Measurements from ENCODE around the gene CBARP.
"Not testable (repeated sequence)": the region's sequence is repeated elsewhere in the genome, so short reads cannot be mapped to it uniquely, and the experiment has no call there.

CBARP gene

DNA sequence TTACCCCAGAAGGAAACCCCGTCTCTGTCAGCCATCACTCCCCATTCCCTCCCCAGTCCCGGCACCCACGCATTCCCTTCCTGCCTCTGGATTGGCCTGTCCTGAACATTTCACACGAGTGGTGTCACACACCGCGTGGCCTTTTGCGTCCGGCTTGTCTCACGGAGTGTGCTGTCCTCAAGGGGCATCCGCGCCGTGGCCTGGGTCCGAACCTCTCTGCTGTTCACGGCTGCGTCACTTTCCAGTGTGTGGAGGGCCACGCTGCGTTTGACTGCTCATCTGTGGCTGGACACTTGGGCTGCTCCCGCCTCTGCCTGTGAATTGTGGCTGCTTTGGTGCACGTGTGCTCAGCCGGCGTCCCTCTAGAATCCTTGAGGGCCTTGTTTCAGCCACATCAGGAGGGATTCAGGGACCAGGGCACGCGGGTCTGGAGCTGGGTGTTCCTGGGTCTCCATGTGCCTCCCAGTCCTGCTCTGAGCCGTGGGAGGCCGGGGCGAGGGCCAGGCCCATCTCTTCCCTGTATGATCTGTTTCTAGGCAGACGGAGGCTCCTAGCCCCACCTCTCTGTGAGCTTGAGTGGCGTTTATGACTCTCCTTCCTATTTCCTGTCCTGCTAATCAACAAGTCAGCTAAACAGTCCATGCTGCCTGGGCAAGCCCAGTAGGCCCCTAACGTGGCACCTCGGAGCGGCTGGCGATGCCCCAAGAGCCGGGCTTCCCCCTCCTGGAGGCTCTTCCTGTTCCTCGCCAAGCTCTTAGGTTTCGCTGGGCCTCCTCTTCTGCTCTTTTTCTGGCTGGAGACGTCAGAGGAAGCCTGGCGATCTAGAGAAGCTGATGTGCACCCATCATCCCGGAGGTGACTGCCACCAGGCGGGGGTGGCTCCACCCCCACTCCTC, 24.2 kb downstream of the CBARP start:
- H3K27me3 ChIP-seq (ENCODE audit: low read depth), result no peaks in the 10 kb centered on the region
- H3K4me1 ChIP-seq, result no peaks in the 10 kb centered on the region
- H3K4me3 ChIP-seq, result no peak overlapping the region
- H3K9me3 ChIP-seq, result no peaks in the 10 kb centered on the region
- H3K36me3 ChIP-seq (replicated peaks), result peaks cover 34% of the 10 kb centered on the region
- no peak for DNase-seq (ENCODE audit: low spot score in 2 of 2)
- in situ Hi-C loops (cut with MboI; ENCODE audit: low sequenced_read_pairs), result no loop called here

DNA sequence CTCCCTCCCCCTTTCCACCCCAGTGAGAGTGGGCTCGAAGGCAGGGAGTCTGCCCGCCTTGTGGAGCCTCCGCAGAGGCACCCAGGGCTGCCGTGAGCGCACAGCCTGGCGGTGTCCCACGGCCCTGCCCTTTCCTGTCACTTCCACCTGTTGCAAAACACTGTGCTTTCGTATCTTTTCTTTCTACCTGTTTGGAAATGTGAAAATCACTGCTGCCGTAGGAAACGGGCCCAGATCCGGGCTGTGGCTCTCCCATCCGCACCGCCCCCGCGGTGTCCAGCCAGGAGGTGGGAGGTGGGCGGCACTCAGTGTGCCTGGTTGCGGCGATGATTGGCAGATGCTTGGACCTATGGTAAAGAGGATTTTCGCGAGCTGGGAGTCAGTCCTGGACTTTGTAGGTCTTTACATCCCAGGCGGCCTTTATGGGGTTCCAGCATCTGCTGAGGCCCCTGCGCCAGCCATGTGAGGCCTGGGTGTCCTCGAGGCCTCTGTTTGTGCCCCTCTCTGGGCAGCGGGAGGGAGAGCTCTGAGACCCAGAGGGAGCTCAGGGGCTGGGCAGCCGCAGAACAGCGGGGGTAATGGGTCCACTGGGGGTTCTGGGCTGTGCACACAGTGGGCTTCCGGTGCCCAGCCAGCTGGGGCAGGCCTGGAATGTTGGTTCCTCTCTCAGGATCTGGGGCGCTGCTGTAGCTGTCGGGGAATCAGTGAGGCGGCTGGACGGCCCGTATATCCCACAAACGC, 26.1 kb downstream of the CBARP start:
- H3K27me3 ChIP-seq (ENCODE audit: low read depth), result no peaks in the 10 kb centered on the region
- peaks cover 38% of the 10 kb centered on the region for H3K36me3 ChIP-seq (replicated peaks)
- H3K4me3 ChIP-seq, result no peak overlapping the region
- in situ Hi-C loops (cut with MboI; ENCODE audit: low sequenced_read_pairs), result no loop called here
- DNase-seq (ENCODE audit: low spot score in 2 of 2), result peak in 1 of 2 experiments; percentile 56
- H3K9me3 ChIP-seq, result no peaks in the 10 kb centered on the region
- H3K4me1 ChIP-seq, result no peaks in the 10 kb centered on the region

DNA sequence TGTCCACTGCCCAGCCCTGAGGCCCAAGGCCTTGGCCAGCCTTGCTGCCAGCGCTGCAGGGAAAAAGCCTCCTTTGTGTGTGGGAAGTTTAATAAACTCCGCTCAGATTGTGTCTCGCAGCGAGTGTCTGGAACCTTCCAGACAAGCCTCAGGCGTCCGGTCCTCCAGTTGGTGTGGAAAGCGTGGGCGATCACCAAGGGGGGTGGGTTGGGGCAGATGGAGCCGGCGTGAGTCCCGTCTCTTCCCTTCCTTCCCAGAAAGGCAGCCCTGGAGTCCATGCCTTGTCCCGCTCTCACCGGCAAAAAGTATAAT, 27.6 kb downstream of the CBARP start:
- no peaks in the 10 kb centered on the region for H3K27me3 ChIP-seq (ENCODE audit: low read depth)
- H3K9me3 ChIP-seq, result no peaks in the 10 kb centered on the region
- H3K4me3 ChIP-seq, result no peak overlapping the region
- H3K4me1 ChIP-seq, result peaks cover under 1% of the 10 kb centered on the region
- in situ Hi-C loops (cut with MboI; ENCODE audit: low sequenced_read_pairs), result no loop called here
- H3K36me3 ChIP-seq (replicated peaks), result peaks cover 38% of the 10 kb centered on the region
- DNase-seq (ENCODE audit: low spot score in 2 of 2), result peak in 1 of 2 experiments; percentile 14

DNA sequence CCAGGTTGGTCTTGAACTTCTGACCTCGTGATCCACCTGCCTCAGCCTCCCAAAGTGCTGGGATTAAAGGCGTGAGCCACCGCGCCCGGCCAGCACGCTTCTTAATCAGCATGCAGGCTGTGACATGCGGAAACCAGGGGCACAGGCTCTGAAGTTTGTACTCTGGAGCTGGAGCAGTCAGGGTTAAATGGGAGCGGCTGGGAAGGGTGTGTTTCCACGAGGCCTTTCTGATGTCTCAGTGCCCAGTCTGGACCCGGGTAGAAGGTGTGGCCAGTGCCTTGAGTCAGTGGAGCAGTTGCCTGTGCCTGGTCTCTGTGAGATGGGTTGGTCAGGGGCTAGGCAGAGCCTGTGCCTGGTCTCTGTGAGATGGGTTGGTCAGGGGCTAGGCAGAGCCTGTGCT, 29.0 kb downstream of the CBARP start:
- in situ Hi-C loops (cut with MboI; ENCODE audit: low sequenced_read_pairs); H3K27me3 ChIP-seq (ENCODE audit: low read depth); H3K4me1 ChIP-seq; H3K9me3 ChIP-seq; H3K4me3 ChIP-seq; DNase-seq (ENCODE audit: low spot score in 2 of 2): not testable (repeated sequence)
- peaks cover 38% of the 10 kb centered on the region for H3K36me3 ChIP-seq (replicated peaks)

DNA sequence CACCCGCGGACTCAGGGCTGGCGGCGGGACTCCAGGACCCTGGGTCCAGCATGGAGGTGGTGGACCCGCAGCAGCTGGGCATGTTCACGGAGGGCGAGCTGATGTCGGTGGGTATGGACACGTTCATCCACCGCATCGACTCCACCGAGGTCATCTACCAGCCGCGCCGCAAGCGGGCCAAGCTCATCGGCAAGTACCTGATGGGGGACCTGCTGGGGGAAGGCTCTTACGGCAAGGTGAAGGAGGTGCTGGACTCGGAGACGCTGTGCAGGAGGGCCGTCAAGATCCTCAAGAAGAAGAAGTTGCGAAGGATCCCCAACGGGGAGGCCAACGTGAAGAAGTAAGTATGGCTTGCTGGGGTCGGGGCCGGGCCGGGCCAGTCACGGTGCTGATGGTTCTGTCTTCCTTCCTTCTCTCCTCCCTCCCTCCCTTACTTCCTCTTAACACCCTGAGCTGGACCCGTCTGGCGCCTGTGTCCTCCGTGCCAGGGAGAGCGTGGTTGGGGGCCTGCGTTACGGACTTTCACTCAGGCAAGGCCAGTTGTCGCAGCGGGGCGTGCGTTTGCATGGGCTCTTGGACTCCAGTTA, 30.8 kb downstream of the CBARP start:
- DNase-seq (ENCODE audit: low spot score in 2 of 2), result no peak
- Histone ChIP-seq H3K4me3 (peak overlapping the region; percentile 72), H3K36me3 (replicated peaks) (peaks cover 30% of the 10 kb centered on the region), H3K4me1 (peaks cover 3% of the 10 kb centered on the region), H3K27me3 (ENCODE audit: low read depth) (no peaks in the 10 kb centered on the region), H3K9me3 (no peaks in the 10 kb centered on the region)
- in situ Hi-C loops (cut with MboI; ENCODE audit: low sequenced_read_pairs), result no loop called here

DNA sequence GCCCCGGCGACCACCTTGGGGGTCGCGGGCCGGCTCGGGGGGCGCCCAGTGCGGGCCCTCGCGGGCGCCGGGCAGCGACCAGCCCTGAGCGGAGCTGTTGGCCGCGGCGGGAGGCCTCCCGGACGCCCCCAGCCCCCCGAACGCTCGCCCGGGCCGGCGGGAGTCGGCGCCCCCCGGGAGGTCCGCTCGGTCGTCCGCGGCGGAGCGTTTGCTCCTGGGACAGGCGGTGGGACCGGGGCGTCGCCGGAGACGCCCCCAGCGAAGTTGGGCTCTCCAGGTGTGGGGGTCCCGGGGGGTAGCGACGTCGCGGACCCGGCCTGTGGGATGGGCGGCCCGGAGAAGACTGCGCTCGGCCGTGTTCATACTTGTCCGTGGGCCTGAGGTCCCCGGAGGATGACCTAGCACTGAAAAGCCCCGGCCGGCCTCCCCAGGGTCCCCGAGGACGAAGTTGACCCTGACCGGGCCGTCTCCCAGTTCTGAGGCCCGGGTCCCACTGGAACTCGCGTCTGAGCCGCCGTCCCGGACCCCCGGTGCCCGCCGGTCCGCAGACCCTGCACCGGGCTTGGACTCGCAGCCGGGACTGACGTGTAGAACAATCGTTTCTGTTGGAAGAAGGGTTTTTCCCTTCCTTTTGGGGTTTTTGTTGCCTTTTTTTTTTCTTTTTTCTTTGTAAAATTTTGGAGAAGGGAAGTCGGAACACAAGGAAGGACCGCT, 31.5 kb downstream of the CBARP start:
- no peaks in the 10 kb centered on the region for H3K27me3 ChIP-seq (ENCODE audit: low read depth)
- in situ Hi-C loops (cut with MboI; ENCODE audit: low sequenced_read_pairs), result no loop called here
- H3K4me3 ChIP-seq, result peak overlapping the region; percentile 72
- H3K4me1 ChIP-seq, result peaks cover 3% of the 10 kb centered on the region
- H3K36me3 ChIP-seq (replicated peaks), result peaks cover 30% of the 10 kb centered on the region
- no peaks in the 10 kb centered on the region for H3K9me3 ChIP-seq
- no peak for DNase-seq (ENCODE audit: low spot score in 2 of 2)

DNA sequence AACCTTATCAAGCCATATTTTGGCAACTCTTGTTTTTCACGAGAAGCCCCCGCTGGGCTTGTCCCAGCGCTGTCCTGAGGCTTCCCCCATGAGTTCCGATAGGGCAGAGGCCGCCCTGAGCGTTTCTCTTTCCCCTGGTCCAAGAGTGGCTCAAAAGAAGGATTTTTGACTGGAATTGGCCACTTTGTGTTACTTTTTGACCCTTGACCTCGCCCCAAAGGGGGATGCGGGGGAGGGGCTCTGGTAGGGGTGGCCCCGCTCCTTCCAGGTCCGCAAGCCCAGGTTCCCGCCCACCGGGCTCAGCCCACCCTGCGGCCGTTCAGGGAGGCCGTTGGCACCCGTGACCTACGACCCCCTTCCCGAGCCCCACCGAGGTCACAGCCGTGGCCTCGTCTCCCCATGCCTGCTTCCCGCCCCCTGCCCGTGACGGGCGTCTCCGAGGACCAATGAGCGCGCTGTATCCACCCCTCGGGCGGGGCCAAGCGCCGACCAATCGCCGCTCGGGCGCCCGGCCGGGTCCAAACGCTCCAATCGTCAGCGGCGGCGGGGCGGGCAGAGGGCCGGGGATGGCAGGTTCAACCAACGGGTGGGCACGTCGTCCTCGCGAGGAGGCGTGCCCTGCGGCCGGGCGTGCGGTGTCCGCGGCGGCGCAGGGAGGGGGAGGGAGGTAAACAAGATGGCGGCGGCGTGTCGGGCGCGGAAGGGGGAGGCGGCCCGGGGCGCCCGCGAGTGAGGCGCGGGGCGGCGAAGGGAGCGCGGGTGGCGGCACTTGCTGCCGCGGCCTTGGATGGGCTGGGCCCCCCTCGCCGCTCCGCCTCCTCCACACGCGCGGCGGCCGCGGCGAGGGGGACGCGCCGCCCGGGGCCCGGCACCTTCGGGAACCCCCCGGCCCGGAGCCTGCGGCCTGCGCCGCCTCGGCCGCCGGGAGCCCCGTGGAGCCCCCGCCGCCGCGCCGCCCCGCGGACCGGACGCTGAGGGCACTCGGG, 32.4 kb downstream of the CBARP start, which contains the start of gene STK11:
STK11 (plus strand) TSS at position 665 of the 986 bp plus-strand sequence. CDS start 1,136 bp downstream, outside the sequence.
- Histone ChIP-seq H3K4me1 (peaks cover 3% of the 10 kb centered on the region), H3K4me3 (peak within 1 kb of the TSS; percentile 72), H3K36me3 (replicated peaks) (peaks cover 24% of the 10 kb centered on the region), H3K9me3 (no peaks in the 10 kb centered on the region), H3K27me3 (ENCODE audit: low read depth) (no peaks in the 10 kb centered on the region)
- in situ Hi-C loops (cut with MboI; ENCODE audit: low sequenced_read_pairs), result no loop called here
- DNase-seq (ENCODE audit: low spot score in 2 of 2), result peak; percentile 95 to 99

DNA sequence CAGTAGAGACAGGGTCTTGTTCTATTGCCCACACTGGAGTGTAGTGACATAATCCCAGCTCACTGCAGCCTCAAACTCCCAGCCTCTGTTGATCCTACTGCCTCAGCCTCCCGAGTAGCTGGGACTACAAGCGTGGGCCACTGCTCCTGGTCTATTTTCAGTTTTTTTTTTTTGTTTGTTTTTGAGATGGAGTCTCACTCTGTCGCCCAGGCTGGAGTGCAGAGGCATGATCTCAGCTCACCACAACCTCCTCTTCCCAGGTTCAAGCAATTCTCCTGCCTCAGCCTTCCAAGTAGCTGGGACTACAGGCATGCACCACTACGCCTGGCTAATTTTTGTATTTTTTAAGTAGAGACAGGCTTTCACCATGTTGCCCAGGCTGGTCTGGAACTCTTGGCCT, 37.2 kb downstream of the CBARP start:
- H3K9me3 ChIP-seq; DNase-seq (ENCODE audit: low spot score in 2 of 2); H3K4me1 ChIP-seq; H3K4me3 ChIP-seq; H3K27me3 ChIP-seq (ENCODE audit: low read depth); H3K36me3 ChIP-seq (replicated peaks): not testable (repeated sequence)
- in situ Hi-C loops (cut with MboI; ENCODE audit: low sequenced_read_pairs), result loop anchor here (5.0 kb wide), 1 partner anchor 93 kb away; no protein-coding TSS in a partner anchor

DNA sequence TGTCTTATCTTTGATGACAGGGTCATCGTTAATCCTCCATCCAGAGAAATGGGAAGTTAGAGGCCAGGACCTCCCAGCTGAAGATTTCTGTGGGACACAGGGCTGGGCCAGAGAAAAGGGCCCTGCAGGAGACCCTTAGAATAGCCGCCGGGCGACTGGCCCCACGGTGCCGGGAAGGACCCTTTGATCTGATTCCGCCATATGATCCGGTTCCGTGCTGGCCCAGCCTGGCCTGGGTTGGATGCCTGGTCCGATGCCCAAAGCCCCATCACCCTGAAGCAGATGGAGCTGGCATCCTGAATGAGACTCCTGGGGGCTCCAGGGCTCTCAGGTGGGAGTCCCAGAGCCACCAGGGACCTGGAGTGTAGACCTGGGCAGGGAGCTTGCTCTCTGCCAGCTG, 38.3 kb downstream of the CBARP start:
- no peaks in the 10 kb centered on the region for H3K9me3 ChIP-seq
- no peaks in the 10 kb centered on the region for H3K27me3 ChIP-seq (ENCODE audit: low read depth)
- no peaks in the 10 kb centered on the region for H3K4me1 ChIP-seq
- H3K4me3 ChIP-seq, result no peak overlapping the region
- H3K36me3 ChIP-seq (replicated peaks), result no peaks in the 10 kb centered on the region
- in situ Hi-C loops (cut with MboI; ENCODE audit: low sequenced_read_pairs), result no loop called here
- DNase-seq (ENCODE audit: low spot score in 2 of 2), result no peak

DNA sequence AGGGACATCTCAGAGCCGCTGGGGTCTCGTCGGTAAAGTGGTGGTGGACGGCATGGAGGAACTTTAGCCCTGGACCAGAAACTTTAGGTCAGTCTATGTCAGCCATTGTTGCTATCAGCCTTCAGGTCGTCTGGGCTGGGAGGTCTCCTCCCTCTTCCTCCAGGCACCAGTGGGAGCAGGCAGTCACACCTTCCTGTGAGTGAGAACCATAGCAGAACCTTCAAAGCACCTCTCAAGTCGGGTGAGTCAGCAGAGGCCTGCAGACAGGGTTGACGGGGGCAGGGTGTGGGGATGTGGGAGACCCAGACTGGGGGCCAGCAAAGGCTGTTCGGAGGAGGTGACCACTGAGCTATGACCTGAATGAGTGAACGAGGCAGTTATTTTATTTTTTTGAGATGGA, 48.4 kb downstream of the CBARP start:
- Histone ChIP-seq H3K4me3 (no peak overlapping the region), H3K4me1 (no peaks in the 10 kb centered on the region), H3K36me3 (replicated peaks) (no peaks in the 10 kb centered on the region), H3K27me3 (ENCODE audit: low read depth) (no peaks in the 10 kb centered on the region), H3K9me3 (no peaks in the 10 kb centered on the region)
- DNase-seq (ENCODE audit: low spot score in 2 of 2), result no peak
- in situ Hi-C loops (cut with MboI; ENCODE audit: low sequenced_read_pairs), result no loop called here

DNA sequence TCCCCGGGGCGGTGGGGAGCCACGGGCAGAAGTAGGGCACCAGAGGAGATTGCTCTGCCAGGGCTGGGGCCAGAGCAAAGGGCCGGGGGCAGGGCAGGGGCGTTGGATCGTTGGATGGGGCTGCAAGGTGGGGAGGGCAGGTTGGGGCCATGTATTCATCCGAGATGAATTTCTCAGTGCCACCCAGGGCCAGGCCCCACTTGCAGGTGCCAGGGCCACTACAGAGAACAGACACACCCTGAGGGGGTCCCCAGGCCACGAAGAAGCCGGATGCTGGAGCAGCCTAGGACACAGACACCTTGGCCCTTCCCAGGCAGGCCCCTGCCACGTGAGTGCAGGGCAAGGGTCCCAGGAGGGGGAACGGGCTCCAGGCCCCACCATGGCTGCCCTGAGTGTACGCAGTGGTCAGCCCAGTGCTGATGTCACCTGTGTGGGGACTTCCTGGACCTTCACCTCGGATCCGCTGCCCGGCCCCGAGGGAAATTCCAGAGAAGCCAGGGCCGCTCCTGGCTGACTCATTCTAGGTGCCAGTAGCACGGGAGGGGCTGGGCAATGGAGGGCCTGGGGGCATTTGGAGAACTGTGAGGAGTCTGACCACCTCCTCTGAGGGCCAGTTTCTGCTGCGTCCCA, 54.1 kb downstream of the CBARP start:
- Histone ChIP-seq H3K4me1 (no peaks in the 10 kb centered on the region), H3K27me3 (ENCODE audit: low read depth) (no peaks in the 10 kb centered on the region), H3K9me3 (no peaks in the 10 kb centered on the region), H3K36me3 (replicated peaks) (no peaks in the 10 kb centered on the region), H3K4me3 (no peak overlapping the region)
- in situ Hi-C loops (cut with MboI; ENCODE audit: low sequenced_read_pairs), result no loop called here
- DNase-seq (ENCODE audit: low spot score in 2 of 2), result no peak

DNA sequence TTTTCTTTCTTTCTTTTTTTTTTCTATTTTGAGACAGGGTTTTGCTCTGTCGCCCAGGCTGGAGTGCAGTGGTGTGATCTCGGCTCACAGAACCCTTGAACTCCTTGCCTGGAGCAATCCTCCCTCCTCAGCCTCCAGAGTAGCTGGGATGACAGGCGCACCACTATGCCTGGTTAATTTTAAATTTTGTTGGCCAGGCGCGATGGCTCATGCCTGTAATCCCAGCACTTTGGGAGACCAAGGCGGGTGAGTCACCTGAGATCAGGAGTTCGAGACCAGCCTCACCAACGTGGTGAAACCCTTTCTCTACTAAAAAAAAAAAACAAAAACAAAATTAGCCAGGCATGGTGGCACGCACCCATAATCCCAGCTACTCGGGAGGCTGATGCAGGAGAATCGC, 55.1 kb downstream of the CBARP start:
- H3K4me3 ChIP-seq, result no peak overlapping the region
- no peaks in the 10 kb centered on the region for H3K4me1 ChIP-seq
- no peaks in the 10 kb centered on the region for H3K36me3 ChIP-seq (replicated peaks)
- no peaks in the 10 kb centered on the region for H3K9me3 ChIP-seq
- in situ Hi-C loops (cut with MboI; ENCODE audit: low sequenced_read_pairs), result no loop called here
- H3K27me3 ChIP-seq (ENCODE audit: low read depth), result no peaks in the 10 kb centered on the region
- DNase-seq (ENCODE audit: low spot score in 2 of 2), result no peak

Measured in HAP-1 (cell line).